HCT116 (cell line): Measurements from ENCODE around the gene TMEM121.

Experiments used
- CTCF ChIP-seq, 3 experiments: fragments of 200-600 bp in 1 of 3; sonication (generic) in 1 of 3; IDR thresholded peaks in 2 of 3; conservative IDR thresholded peaks in 1 of 3; 2 replicates each; pipeline ENCODE4 v1.5.1; 2012 to 2017; ENCODE audit warnings: low read depth in 2 of 3, low read length in 2 of 3, antibody characterized with exemption in 1 of 3, borderline replicate concordance in 1 of 3, control low read depth in 1 of 3, mild to moderate bottlenecking in 1 of 3, mixed read lengths in 1 of 3, mixed run types in 1 of 3, moderate library complexity in 1 of 3; ENCODE audit not compliant: insufficient read depth in 1 of 3
- ELF1 ChIP-seq: IDR thresholded peaks from 2 replicates; pipeline ENCODE4 v1.6.1; 2012; ENCODE audit warnings: low read depth, borderline replicate concordance
- EZH2 ChIP-seq: fragments of 200-600 bp; sonication (generic); IDR thresholded peaks from 2 replicates; pipeline ENCODE4 v1.6.1; 2017; ENCODE audit warnings: antibody characterized with exemption, mixed run types
- REST ChIP-seq: IDR thresholded peaks from 2 replicates; pipeline ENCODE4 v1.6.1; 2012; ENCODE audit warnings: low read depth

GRCh38 chr14:105568859-105569766, 42.7 kb downstream of the TMEM121 start:
- TF ChIP-seq ELF1 (no peak), CTCF (IDR thresholded peaks at IDR 0.05 in 2 of 3, conservative IDR thresholded peaks at IDR 0.05 in 1 of 3; ENCODE audit: borderline replicate concordance in 1 of 3, insufficient read depth in 1 of 3, low read depth in 2 of 3, low read length in 2 of 3) (no peak), REST (no peak), EZH2 (no peak)
